ENCODE data around the gene TEX264. TPM values are rescaled to one million over a fixed set of nuclear protein-coding genes. Genes with fewer than 3 reads are reported as not detected.

The TEX264 gene
- total and polyA plus RNA-seq, 2 of the 13 experiments (the other 11 are each of a cell fraction or from before 2014, with no cell fraction given), result 35.2 to 52.1 TPM

DNA sequence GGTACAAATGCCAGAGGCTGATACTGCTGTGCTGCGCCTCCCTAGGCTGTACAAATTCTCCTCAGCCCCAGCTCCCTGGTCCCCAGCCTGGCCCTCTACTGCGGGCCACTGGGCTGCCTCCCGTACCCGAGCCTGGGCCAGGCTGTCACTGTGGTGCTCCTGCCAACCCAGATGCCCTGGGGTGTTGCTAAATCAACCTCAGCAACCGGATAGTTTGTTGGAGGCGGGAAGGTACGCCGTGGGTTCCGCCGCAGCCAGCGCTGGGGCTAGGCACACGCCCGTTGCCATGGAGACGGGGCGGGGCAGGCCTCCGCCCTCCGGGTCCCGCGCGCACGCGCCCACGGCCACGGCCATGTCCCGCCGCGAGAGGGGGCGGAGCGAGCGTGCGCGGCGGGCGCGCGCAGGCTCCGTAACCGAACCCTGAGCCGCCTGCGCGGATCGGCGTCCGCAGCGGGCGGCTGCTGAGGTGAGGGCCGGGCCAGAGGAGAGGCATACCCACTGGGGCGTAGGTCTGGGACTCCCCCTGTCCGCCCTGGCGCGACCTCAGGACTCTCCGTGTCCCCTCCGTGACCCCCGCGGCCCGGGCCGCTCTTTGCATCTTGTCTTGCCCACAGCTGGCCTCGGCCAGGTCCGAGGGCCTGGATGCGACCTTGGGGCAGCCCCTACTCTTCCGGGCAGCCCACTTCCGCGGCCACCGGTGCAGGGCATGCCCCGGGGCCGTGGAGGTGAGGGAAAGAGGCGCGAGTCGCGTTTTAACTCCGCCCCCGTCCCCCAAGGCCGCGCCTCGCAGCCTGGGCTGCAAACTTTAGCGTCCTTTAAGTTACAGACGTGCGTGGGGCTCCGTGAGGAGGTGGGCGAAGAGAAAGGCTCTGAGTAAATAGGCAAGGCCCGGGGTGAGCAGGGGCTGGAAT is at the start of gene TEX264 (continued):
- TF ChIP-seq, protein P1, sequence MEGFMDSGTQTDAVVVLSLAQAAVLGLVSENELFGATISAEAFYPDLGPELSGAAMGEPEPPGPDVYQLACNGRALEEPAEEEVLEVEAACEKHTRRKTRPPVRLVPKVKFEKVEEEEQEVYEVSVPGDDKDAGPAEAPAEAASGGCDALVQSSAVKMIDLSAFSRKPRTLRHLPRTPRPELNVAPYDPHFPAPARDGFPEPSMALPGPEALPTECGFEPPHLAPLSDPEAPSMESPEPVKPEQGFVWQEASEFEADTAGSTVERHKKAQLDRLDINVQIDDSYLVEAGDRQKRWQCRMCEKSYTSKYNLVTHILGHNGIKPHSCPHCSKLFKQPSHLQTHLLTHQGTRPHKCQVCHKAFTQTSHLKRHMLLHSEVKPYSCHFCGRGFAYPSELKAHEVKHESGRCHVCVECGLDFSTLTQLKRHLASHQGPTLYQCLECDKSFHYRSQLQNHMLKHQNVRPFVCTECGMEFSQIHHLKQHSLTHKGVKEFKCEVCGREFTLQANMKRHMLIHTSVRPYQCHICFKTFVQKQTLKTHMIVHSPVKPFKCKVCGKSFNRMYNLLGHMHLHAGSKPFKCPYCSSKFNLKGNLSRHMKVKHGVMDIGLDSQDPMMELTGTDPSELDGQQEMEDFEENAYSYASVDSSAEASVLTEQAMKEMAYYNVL (CRISPR knock-in tag; IDR thresholded peaks at IDR 0.05; ENCODE audit: borderline replicate concordance), result no peak; the same call in 1 of the 2 replicates
- TF ChIP-seq NFRKB (IDR thresholded peaks at IDR 0.05), result no peak
- TF ChIP-seq RFXANK (CRISPR knock-in tag; IDR thresholded peaks at IDR 0.05), result no peak
- TF ChIP-seq SRSF1 (optimal IDR thresholded peaks at IDR 0.05; ENCODE audit: low read depth, low read length), result no peak
- TF ChIP-seq, protein P2, sequence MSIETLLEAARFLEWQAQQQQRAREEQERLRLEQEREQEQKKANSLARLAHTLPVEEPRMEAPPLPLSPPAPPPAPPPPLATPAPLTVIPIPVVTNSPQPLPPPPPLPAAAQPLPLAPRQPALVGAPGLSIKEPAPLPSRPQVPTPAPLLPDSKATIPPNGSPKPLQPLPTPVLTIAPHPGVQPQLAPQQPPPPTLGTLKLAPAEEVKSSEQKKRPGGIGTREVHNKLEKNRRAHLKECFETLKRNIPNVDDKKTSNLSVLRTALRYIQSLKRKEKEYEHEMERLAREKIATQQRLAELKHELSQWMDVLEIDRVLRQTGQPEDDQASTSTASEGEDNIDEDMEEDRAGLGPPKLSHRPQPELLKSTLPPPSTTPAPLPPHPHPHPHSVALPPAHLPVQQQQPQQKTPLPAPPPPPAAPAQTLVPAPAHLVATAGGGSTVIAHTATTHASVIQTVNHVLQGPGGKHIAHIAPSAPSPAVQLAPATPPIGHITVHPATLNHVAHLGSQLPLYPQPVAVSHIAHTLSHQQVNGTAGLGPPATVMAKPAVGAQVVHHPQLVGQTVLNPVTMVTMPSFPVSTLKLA (IDR thresholded peaks at IDR 0.05), result no peak
- TF ChIP-seq, protein P3, sequence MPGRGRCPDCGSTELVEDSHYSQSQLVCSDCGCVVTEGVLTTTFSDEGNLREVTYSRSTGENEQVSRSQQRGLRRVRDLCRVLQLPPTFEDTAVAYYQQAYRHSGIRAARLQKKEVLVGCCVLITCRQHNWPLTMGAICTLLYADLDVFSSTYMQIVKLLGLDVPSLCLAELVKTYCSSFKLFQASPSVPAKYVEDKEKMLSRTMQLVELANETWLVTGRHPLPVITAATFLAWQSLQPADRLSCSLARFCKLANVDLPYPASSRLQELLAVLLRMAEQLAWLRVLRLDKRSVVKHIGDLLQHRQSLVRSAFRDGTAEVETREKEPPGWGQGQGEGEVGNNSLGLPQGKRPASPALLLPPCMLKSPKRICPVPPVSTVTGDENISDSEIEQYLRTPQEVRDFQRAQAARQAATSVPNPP (CRISPR knock-in tag; IDR thresholded peaks at IDR 0.05), result 0 out of 2 replicates have a peak, but pooled peaks have one; percentile 34
- TF ChIP-seq, protein P4, sequence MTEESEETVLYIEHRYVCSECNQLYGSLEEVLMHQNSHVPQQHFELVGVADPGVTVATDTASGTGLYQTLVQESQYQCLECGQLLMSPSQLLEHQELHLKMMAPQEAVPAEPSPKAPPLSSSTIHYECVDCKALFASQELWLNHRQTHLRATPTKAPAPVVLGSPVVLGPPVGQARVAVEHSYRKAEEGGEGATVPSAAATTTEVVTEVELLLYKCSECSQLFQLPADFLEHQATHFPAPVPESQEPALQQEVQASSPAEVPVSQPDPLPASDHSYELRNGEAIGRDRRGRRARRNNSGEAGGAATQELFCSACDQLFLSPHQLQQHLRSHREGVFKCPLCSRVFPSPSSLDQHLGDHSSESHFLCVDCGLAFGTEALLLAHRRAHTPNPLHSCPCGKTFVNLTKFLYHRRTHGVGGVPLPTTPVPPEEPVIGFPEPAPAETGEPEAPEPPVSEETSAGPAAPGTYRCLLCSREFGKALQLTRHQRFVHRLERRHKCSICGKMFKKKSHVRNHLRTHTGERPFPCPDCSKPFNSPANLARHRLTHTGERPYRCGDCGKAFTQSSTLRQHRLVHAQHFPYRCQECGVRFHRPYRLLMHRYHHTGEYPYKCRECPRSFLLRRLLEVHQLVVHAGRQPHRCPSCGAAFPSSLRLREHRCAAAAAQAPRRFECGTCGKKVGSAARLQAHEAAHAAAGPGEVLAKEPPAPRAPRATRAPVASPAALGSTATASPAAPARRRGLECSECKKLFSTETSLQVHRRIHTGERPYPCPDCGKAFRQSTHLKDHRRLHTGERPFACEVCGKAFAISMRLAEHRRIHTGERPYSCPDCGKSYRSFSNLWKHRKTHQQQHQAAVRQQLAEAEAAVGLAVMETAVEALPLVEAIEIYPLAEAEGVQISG (CRISPR knock-in tag; IDR thresholded peaks at IDR 0.05), result peak; percentile 8; the same call in 1 of the 2 replicates
- 0 out of 2 replicates have a peak, but pooled peaks have one; percentile 40 for TF ChIP-seq HOXA5 (CRISPR knock-in tag; IDR thresholded peaks at IDR 0.05)
- no peak for TF ChIP-seq ZSCAN21 (CRISPR knock-in tag; IDR thresholded peaks at IDR 0.05; ENCODE audit: borderline replicate concordance)
- TF ChIP-seq ZFP1 (CRISPR knock-in tag; IDR thresholded peaks at IDR 0.05), result no peak
- no peak for TF ChIP-seq ZNF326 (CRISPR knock-in tag; IDR thresholded peaks at IDR 0.05; ENCODE audit: borderline replicate concordance)
- no peak for TF ChIP-seq XRCC5 (optimal IDR thresholded peaks at IDR 0.05; ENCODE audit: low read length)
- no peak for TF ChIP-seq CAMTA2 (CRISPR knock-in tag; IDR thresholded peaks at IDR 0.05; ENCODE audit: borderline replicate concordance)
- TF ChIP-seq ZNF652 (CRISPR knock-in tag; IDR thresholded peaks at IDR 0.05; ENCODE audit: borderline replicate concordance, low read depth), result no peak
- no peak for TF ChIP-seq ZNF766 (CRISPR knock-in tag; IDR thresholded peaks at IDR 0.05; ENCODE audit: borderline replicate concordance)
- TF ChIP-seq NRL (CRISPR knock-in tag; IDR thresholded peaks at IDR 0.05; ENCODE audit: borderline replicate concordance), result peak; percentile 90; the same call in 1 of the 2 replicates
- TF ChIP-seq KLF12 (CRISPR knock-in tag; IDR thresholded peaks at IDR 0.05; ENCODE audit: borderline replicate concordance), result peak; percentile 95; the same call in 1 of the 2 replicates
- TF ChIP-seq HDAC1 (CRISPR knock-in tag; IDR thresholded peaks at IDR 0.05), result peak; percentile 30
- no peak for TF ChIP-seq RELA (CRISPR knock-in tag; IDR thresholded peaks at IDR 0.05)
- TF ChIP-seq ZNF253 (CRISPR knock-in tag; IDR thresholded peaks at IDR 0.05; ENCODE audit: borderline replicate concordance), result 0 out of 2 replicates have a peak, but pooled peaks have one; percentile 22
- TF ChIP-seq REL (CRISPR knock-in tag; conservative IDR thresholded peaks at IDR 0.05), result no peak
